ENCODE measurements around the gene PCBD1.

The PCBD1 gene

GRCh38 chr10:70917226-70917625 is 28.9 kb upstream of the PCBD1 start:
- no peak for DNase-seq

GRCh38 chr10:70916241-70916640 is 27.9 kb upstream of the PCBD1 start:
- DNase-seq = no peak

- no peak for DNase-seq
These were observed 27.4 kb upstream of the PCBD1 start for GRCh38 chr10:70915806-70916205.

GRCh38 chr10:70915206-70915605 is 26.8 kb upstream of the PCBD1 start:
- no peak for DNase-seq

GRCh38 chr10:70914316-70914864 is 26.0 kb upstream of the PCBD1 start:
- no peak for DNase-seq

- no peak for DNase-seq
These were observed 25.5 kb upstream of the PCBD1 start for GRCh38 chr10:70913893-70914240.

GRCh38 chr10:70913191-70913892 is 25.0 kb upstream of the PCBD1 start:
- DNase-seq = no peak

- DNase-seq = no peak
These were observed 24.2 kb upstream of the PCBD1 start for GRCh38 chr10:70912556-70912955.

GRCh38 chr10:70911386-70911785 is 23.0 kb upstream of the PCBD1 start:
- no peak for DNase-seq

GRCh38 chr10:70910486-70911341 is 22.3 kb upstream of the PCBD1 start:
- DNase-seq = no peak

- DNase-seq = no peak
These were observed 21.1 kb upstream of the PCBD1 start for GRCh38 chr10:70909326-70909935.

- no peak for DNase-seq
These were observed 20.3 kb upstream of the PCBD1 start for GRCh38 chr10:70908406-70909296.

GRCh38 chr10:70907637-70908405 is 19.5 kb upstream of the PCBD1 start:
- no peak for DNase-seq

- no peak for DNase-seq
These were observed 18.7 kb upstream of the PCBD1 start for GRCh38 chr10:70906953-70907636.

GRCh38 chr10:70906031-70906783 is 17.8 kb upstream of the PCBD1 start:
- DNase-seq = no peak

GRCh38 chr10:70905071-70906021 is 17.0 kb upstream of the PCBD1 start:
- no peak for DNase-seq

- DNase-seq = no peak
These were observed 15.0 kb upstream of the PCBD1 start for GRCh38 chr10:70903262-70903921.

- DNase-seq = no peak
These were observed 14.4 kb upstream of the PCBD1 start for GRCh38 chr10:70902661-70903261.
